GM12874 (cell line): ENCODE data around the gene TNNT3.

Source experiments
- CTCF ChIP-seq: IDR thresholded peaks from 2 replicates; pipeline ENCODE4 v1.5.1; 2011; ENCODE audit warnings: low read depth, mild to moderate bottlenecking, control low read depth, low read length, moderate library complexity; ENCODE audit not compliant: insufficient read depth

The TNNT3 gene

GRCh38 chr11:1919391-1920127 is at the start of gene TNNT3:
Gene TNNT3 (plus strand): TSS chr11:1919703. CDS start chr11:1922875, 3,172 bp downstream.
- TF ChIP-seq CTCF, result no peak

GRCh38 chr11:1870326-1870696 is 49.2 kb upstream of the TNNT3 start:
- TF ChIP-seq CTCF, result no peak

- TF ChIP-seq CTCF, result no peak
These were observed 48.6 kb upstream of the TNNT3 start for GRCh38 chr11:1870721-1871466.

GRCh38 chr11:1871531-1871930 is 48.0 kb upstream of the TNNT3 start:
- no peak for TF ChIP-seq CTCF

- TF ChIP-seq CTCF, result no peak
These were observed 47.1 kb upstream of the TNNT3 start for GRCh38 chr11:1872267-1872985.

GRCh38 chr11:1873048-1873812 is 46.3 kb upstream of the TNNT3 start:
- TF ChIP-seq CTCF, result no peak
